Common myeloid progenitor, CD34-positive (primary cell): ENCODE data around the gene DGUOK.

ENCODE experiments used
- CTCF ChIA-PET: fragments of 350-600 bp; sonication (Branson Sonifier 250); formaldehyde crosslinking; loops from one replicate; lab custom pipeline; 2021; ENCODE audit warnings: antibody characterized with exemption; lab: Charles Lee
- POLR2A ChIA-PET: fragments of 350-600 bp; sonication (Branson Sonifier 250); formaldehyde crosslinking; loops from one replicate; lab custom pipeline; 2021; ENCODE audit warnings: antibody characterized with exemption; lab: Charles Lee
- DNase-seq, 3 donors: peaks; one replicate each; pipeline versions ENCODE4 v3.0.0 to v3.0.0-alpha.2; 2013
- H3K27ac ChIP-seq, 2 experiments: 1 replicate in 1 of 2; 2 replicates in 1 of 2; pipeline ENCODE4 v1.7.0; 2013; ENCODE audit warnings: inconsistent platforms in 2 of 2, low read length in 2 of 2, mild to moderate bottlenecking in 2 of 2, low read depth in 1 of 2, moderate library complexity in 1 of 2; ENCODE audit not compliant: severe bottlenecking in 2 of 2, insufficient read depth in 1 of 2, poor library complexity in 1 of 2
- H3K27me3 ChIP-seq, 5 experiments: replicated peaks in 2 of 5; 1 replicate in 3 of 5; 2 replicates in 2 of 5; pipeline versions ENCODE4 v1.6.1 to v1.7.0; 2013; ENCODE audit warnings: low read length in 4 of 5, mild to moderate bottlenecking in 2 of 5, moderate library complexity in 2 of 5, inconsistent platforms in 1 of 5; ENCODE audit not compliant: insufficient read depth in 5 of 5, control insufficient read depth in 4 of 5
- H3K36me3 ChIP-seq, 4 experiments: 1 replicate in 2 of 4; 2 replicates in 2 of 4; pipeline versions ENCODE4 v1.6.1 to v1.7.0; 2013; ENCODE audit warnings: low read length in 3 of 4, control low read depth in 1 of 4, mild to moderate bottlenecking in 1 of 4; ENCODE audit not compliant: control insufficient read depth in 4 of 4, insufficient read depth in 4 of 4
- H3K4me1 ChIP-seq, 4 experiments: 1 replicate in 3 of 4; 2 replicates in 1 of 4; pipeline versions ENCODE4 v1.6.1 to v1.7.1; 2013; ENCODE audit warnings: low read length in 3 of 4, mild to moderate bottlenecking in 3 of 4, control low read depth in 1 of 4, inconsistent platforms in 1 of 4, moderate library complexity in 1 of 4; ENCODE audit not compliant: control insufficient read depth in 4 of 4, insufficient read depth in 4 of 4; ENCODE audit errors: control extremely low read depth in 1 of 4
- H3K4me3 ChIP-seq, 7 experiments: 1 replicate in 4 of 7; 2 replicates in 3 of 7; pipeline versions ENCODE4 v1.5.1 to v1.7.0; 2013; ENCODE audit warnings: mild to moderate bottlenecking in 7 of 7, low read length in 6 of 7, moderate library complexity in 6 of 7, inconsistent platforms in 2 of 7, low read depth in 2 of 7, control low read depth in 1 of 7; ENCODE audit not compliant: insufficient read depth in 4 of 7, control insufficient read depth in 1 of 7; ENCODE audit errors: extremely low read depth in 1 of 7
- H3K9me3 ChIP-seq, 5 experiments: 1 replicate in 4 of 5; 2 replicates in 1 of 5; pipeline versions ENCODE4 v1.6.1 to v1.7.1; 2013; ENCODE audit warnings: low read length in 4 of 5, mild to moderate bottlenecking in 2 of 5, inconsistent platforms in 1 of 5, low read depth in 1 of 5, moderate library complexity in 1 of 5; ENCODE audit not compliant: control insufficient read depth in 4 of 5, insufficient read depth in 2 of 5; ENCODE audit errors: control extremely low read depth in 1 of 5
- WGBS: methylation state at CpG from one replicate; pipeline ENCODE4 v1.1.5; 2013; ENCODE audit not compliant: insufficient coverage; 5-methylcytosine and 5-hydroxymethylcytosine counted together

Gene DGUOK

GRCh38 chr2:73908689-73909652 is 17.7 kb upstream of the DGUOK start:
- ChIA-PET CTCF (interaction anchor here (0.6 to 1.4 kb wide), 7 partner anchors 9 to 195 kb away, joined by 3 to 4 read pairs (median 3); no protein-coding TSS in a partner anchor), POLR2A (no interaction called here)
- 100% methylated on average over 5 of the region's 10 CpGs for WGBS
- Histone ChIP-seq H3K27ac (no peak overlapping the region), H3K9me3 (no peaks in the 10 kb centered on the region), H3K27me3 (no peaks in the 10 kb centered on the region), H3K36me3 (no peaks in the 10 kb centered on the region), H3K4me3 (no peak overlapping the region), H3K4me1 (peaks cover 0 to 6% (median 0%) of the 10 kb centered on the region in 4 experiments)
- no peak for DNase-seq

GRCh38 chr2:73910873-73911547 is 15.7 kb upstream of the DGUOK start:
- Histone ChIP-seq H3K9me3 (no peaks in the 10 kb centered on the region), H3K36me3 (no peaks in the 10 kb centered on the region), H3K27ac (no peak overlapping the region), H3K4me3 (no peak overlapping the region), H3K27me3 (no peaks in the 10 kb centered on the region), H3K4me1 (peaks cover 0 to 6% (median 0%) of the 10 kb centered on the region in 4 experiments)
- POLR2A ChIA-PET = no interaction called here
- 96% methylated on average over 5 of the region's 6 CpGs for WGBS
- CTCF ChIA-PET = interaction anchor here (0.7 to 1.6 kb wide), 3 partner anchors 12 to 170 kb away, joined by 3 to 5 read pairs (median 4); no protein-coding TSS in a partner anchor
- no peak for DNase-seq

- 100% methylated on average over 4 of the region's 8 CpGs for WGBS
These were observed 15.0 kb upstream of the DGUOK start for GRCh38 chr2:73911548-73912208.

GRCh38 chr2:73913414-73914054 is 13.1 kb upstream of the DGUOK start:
- H3K4me3 ChIP-seq = no peak overlapping the region
- H3K9me3 ChIP-seq = no peaks in the 10 kb centered on the region
- ChIA-PET POLR2A (no interaction called here), CTCF (interaction anchor here (1.4 to 1.8 kb wide), 2 partner anchors 31 to 39 kb away, joined by 3 to 4 read pairs; no protein-coding TSS in a partner anchor)
- H3K27ac ChIP-seq = no peak overlapping the region
- H3K36me3 ChIP-seq = no peaks in the 10 kb centered on the region
- no peaks in the 10 kb centered on the region for H3K4me1 ChIP-seq
- 98% methylated on average over 7 of the region's 8 CpGs for WGBS
- DNase-seq = no peak
- H3K27me3 ChIP-seq = no peaks in the 10 kb centered on the region

More at GRCh38 chr2:73911548-73912208, 15.0 kb upstream of the DGUOK start:
- DNase-seq = no peak
- H3K4me1 ChIP-seq = peaks cover 0 to 6% (median 0%) of the 10 kb centered on the region in 4 experiments
- ChIA-PET POLR2A (no interaction called here), CTCF (interaction anchor here (0.7 to 1.8 kb wide), 4 partner anchors 13 to 169 kb away, joined by 3 to 5 read pairs (median 4); no protein-coding TSS in a partner anchor)
- H3K27ac ChIP-seq = no peak overlapping the region
- H3K9me3 ChIP-seq = no peaks in the 10 kb centered on the region
- no peak overlapping the region for H3K4me3 ChIP-seq
- H3K27me3 ChIP-seq = no peaks in the 10 kb centered on the region
- H3K36me3 ChIP-seq = no peaks in the 10 kb centered on the region

GRCh38 chr2:73914667-73915066 is 12.0 kb upstream of the DGUOK start:
- H3K4me1 ChIP-seq = no peaks in the 10 kb centered on the region
- POLR2A ChIA-PET = interaction anchor here (0.7 kb wide), 1 partner anchor 71 kb away, joined by 3 read pairs; no protein-coding TSS in a partner anchor
- no peak overlapping the region for H3K4me3 ChIP-seq
- H3K27ac ChIP-seq = no peak overlapping the region
- CTCF ChIA-PET = no interaction called here
- whole genome bisulfite sequencing = no CpG with 5 or more reads among the region's 4 CpGs
- no peaks in the 10 kb centered on the region for H3K27me3 ChIP-seq
- H3K9me3 ChIP-seq = no peaks in the 10 kb centered on the region
- no peaks in the 10 kb centered on the region for H3K36me3 ChIP-seq
- no peak for DNase-seq

GRCh38 chr2:73915437-73915993 is 11.2 kb upstream of the DGUOK start:
- H3K4me1 ChIP-seq = no peaks in the 10 kb centered on the region
- H3K36me3 ChIP-seq = no peaks in the 10 kb centered on the region
- no peaks in the 10 kb centered on the region for H3K9me3 ChIP-seq
- DNase-seq = no peak
- WGBS = 100% methylated on average over 2 of the region's 5 CpGs
- H3K27me3 ChIP-seq = no peaks in the 10 kb centered on the region
- CTCF ChIA-PET = no interaction called here
- no peak overlapping the region for H3K27ac ChIP-seq
- H3K4me3 ChIP-seq = no peak overlapping the region
- POLR2A ChIA-PET = no interaction called here
